HG02943 (cell line): ENCODE measurements around the gene TSPAN1.

Source experiments
- ATAC-seq: cut with Tn5 transposase; IDR thresholded peaks from one replicate; pipeline ENCODE4 v1.9.1; 2021; ENCODE audit warnings: mild to moderate bottlenecking, low read depth, moderate library complexity; ENCODE audit not compliant: unreplicated experiment

Gene TSPAN1, protein sequence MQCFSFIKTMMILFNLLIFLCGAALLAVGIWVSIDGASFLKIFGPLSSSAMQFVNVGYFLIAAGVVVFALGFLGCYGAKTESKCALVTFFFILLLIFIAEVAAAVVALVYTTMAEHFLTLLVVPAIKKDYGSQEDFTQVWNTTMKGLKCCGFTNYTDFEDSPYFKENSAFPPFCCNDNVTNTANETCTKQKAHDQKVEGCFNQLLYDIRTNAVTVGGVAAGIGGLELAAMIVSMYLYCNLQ

DNA sequence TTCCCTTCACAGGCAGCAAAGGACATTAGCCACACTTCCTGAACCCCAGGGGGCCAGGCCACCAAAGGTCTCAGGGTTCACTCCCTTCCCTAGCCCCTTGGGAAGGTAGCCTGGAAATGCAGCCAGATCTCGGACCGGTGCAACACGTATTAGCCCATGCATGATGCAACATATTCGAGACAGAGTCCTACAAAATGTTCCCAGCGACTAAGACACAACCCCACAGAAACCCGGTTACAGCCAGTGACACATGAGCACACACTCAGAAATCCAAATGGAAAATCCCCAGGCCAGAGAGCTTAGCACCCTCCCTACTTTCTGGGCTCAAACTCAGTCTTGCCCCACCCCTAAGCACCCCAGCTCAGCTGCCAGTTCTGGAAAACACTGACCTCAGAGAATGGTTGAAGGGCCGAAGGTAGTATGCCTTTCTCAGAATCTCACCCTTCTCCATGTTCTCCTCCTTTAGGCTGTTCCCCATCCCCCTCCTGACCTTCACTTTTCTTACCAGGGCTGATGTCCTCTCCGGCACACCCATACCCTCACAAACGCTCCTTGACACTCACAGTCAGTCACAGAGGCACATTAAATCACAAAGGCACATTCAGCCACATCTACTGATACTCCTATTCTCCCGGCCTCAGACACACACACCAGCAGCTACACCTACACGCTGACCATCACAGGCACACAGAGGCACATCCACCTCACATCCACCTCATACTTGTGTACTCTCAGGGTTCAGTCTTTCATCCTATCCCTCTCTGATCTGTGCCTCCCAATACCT lies at the start of gene TSPAN1:
Gene TSPAN1 (plus strand): TSS at position 640 of the 784 bp plus-strand sequence. CDS start 6,021 bp downstream, outside the sequence.
- ATAC-seq, result no peak

DNA sequence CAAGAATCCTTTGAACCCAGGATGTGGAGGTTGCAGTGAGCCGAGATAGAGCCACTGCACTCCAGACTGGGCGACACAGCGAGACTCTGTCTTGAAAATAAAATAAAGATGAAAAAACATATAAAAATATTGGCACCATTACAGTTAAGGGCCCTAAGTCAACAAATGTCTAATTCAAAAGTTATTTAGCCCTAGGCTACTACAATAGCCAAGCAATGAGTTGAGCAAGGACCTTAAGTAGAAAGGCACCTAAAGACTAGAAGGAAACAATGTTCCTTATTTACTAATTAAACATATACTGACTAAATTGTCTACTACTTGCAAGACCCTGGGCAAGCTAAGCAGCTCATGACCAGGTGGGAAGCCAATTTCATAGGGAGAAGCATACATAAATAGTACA lies 46.5 kb upstream of the TSPAN1 start:
- ATAC-seq, result no peak

- no peak for ATAC-seq
Observed at GRCh38 chr1:46130121-46130520, 44.8 kb upstream of the TSPAN1 start.

DNA sequence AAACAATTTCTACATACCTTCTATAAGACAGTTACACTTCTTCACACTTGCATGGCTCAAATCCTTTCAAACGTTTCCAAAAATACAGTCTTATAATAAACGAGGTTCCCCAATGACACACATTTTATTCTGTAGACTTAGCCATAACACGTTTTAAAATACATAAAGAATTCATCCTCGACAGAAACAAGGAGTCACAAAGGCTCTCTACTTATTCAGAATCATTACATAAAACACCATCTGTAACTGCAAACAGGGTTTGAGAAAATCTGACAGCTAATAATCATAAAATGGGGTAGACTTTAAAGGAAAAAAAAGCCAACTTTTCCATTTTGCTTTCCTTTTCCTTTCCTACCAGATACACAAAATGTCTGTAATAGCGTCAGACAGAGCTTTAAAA lies 44.3 kb upstream of the TSPAN1 start:
- ATAC-seq, result no peak

- no peak for ATAC-seq
Observed at GRCh38 chr1:46131093-46131492, 43.8 kb upstream of the TSPAN1 start.

- ATAC-seq, result no peak
Observed at GRCh38 chr1:46131712-46132528, 43.0 kb upstream of the TSPAN1 start.

GRCh38 chr1:46132529-46133180 lies 42.2 kb upstream of the TSPAN1 start, which contains the start of gene PIK3R3:
Gene PIK3R3 (minus strand): TSS chr1:46132629. CDS start chr1:46131952, 677 bp downstream.
- peak; percentile 86 for ATAC-seq

DNA sequence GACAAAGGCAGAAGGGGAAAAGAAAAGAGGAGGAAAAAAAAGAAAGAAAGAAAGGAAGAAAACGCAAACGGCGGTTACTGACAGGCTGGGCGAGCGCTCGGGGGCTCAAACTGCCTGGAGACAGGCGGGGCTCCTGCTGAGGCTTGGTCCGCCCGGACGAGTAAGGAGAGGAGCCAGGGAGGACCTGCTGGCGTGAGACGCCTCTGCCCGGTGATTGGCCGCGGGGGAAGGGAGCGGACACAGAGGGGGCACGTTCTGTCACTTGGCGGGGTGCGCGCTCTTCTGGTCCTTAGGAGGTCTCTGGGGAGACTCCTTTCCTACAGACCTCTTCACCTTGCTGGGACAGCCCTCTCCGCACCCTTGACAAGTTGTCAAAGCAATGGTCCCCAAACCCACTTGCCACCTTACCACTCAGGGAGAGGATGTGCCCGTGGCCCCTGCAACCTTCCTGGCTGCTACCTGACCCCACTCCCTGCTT lies 41.7 kb upstream of the TSPAN1 start:
- ATAC-seq, result peak; percentile 55

DNA sequence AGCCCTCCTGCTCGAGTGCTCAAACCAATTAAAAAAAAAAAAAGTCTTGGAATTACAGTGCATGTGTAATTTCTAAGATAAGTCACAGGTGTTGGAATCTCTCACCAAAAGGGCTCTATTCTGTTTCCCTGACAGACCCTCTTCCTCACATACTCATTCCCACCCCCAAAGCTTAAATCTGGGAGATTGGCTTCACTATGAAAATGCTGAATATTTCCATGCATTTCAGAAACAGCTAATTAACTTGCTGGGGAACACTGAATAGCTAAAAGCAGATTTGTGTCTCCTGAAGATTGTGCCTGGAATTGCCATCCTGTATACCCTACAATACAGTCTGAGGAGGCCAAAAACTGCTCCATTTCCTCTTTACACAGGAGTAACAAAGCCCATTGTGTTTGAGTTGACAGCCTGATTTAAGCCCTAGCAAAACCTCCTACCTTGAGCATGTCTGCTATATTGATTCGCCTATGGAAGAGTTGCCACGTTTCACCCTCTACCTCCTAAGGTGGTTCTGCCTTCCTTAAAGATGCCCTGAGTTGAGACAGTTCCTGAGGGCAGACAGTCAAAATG lies 41.0 kb upstream of the TSPAN1 start:
- ATAC-seq, result no peak

- no peak for ATAC-seq
Observed at GRCh38 chr1:46134660-46135331, 40.1 kb upstream of the TSPAN1 start.

- no peak for ATAC-seq
Observed at GRCh38 chr1:46136711-46137110, 38.2 kb upstream of the TSPAN1 start.

GRCh38 chr1:46137916-46138315 lies 37.0 kb upstream of the TSPAN1 start:
- no peak for ATAC-seq

- no peak for ATAC-seq
Observed at GRCh38 chr1:46148318-46148717, 26.6 kb upstream of the TSPAN1 start.

GRCh38 chr1:46150085-46150484 lies 24.8 kb upstream of the TSPAN1 start:
- no peak for ATAC-seq

DNA sequence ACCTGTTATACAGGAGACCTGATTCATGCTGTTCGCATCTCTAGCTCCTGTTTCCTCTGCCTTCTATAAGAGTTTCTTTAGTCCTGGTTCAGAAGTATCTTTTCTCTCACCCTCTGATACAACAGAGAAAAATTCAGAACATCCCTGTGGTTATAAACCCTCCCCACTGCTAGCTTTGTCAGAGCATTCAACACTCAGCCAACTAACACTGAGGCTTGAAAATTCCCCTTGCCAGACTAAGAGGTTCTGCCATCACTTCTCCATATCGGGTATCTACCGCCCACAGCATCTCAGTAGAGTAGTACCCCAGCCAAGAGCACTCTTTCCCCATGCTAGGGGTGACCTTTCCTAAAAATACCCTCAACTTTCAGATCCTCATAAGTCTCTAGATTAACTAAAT lies 22.9 kb upstream of the TSPAN1 start:
- no peak for ATAC-seq

- ATAC-seq, result no peak
Observed at GRCh38 chr1:46153228-46153627, 21.7 kb upstream of the TSPAN1 start.

- ATAC-seq, result no peak
Observed at GRCh38 chr1:46153732-46154131, 21.2 kb upstream of the TSPAN1 start.

DNA sequence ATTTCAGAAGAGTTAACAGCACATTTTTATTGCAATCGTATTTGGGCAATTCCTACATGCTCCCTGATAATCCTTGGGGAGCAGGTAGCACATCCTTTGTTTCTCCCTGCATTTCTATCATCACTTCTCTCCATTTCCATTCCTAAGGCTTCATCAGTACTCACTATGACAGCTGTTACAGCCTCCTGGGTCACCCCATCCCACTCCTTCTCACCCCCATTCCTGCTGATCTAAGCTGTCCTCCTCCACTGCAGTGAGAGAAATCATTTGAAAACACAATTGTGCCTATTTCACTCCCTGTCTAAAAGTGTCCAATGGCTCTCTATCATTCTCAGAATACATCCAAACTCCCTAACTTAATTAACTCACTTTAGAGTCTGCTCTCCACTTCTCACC lies 17.0 kb upstream of the TSPAN1 start:
- no peak for ATAC-seq
